PC-3 (cell line): ENCODE data around the gene CDC42BPB. TPM values are rescaled to one million over a fixed set of nuclear protein-coding genes. Genes with fewer than 3 reads are reported as not detected.

Experiments used
- ATAC-seq: fragments of 200-7000 bp; cut with Tn5 transposase; 2 replicates; pipeline ENCODE4 v1.9.1; 2020; ENCODE audit warnings: mild to moderate bottlenecking, moderate library complexity
- BruUV-seq: library from RNA; stranded (reverse); fragments of 400-500 nt; replicated peaks from 2 replicates; lab custom pipeline; 2021; lab: Mats Ljungman, UMichigan
- CTCF ChIA-PET: fragments of 300-600 bp; sonication (Branson Sonifier 250); formaldehyde crosslinking; loops from one replicate; lab custom pipeline; 2022; ENCODE audit warnings: antibody characterized with exemption; lab: Charles Lee
- POLR2A ChIA-PET: fragments of 300-600 bp; sonication (Branson Sonifier 250); formaldehyde crosslinking; loops from one replicate; lab custom pipeline; 2022; ENCODE audit warnings: antibody characterized with exemption; ENCODE audit not compliant: unreplicated experiment; lab: Charles Lee
- DNase-seq: peaks from one replicate; pipeline ENCODE4 v3.0.0-alpha.2; 2015
- H2AFZ ChIP-seq: fragments of 300-600 bp; sonication (generic); 2 replicates; pipeline ENCODE4 v1.6.0; 2016; ENCODE audit warnings: antibody characterized with exemption, low read length
- H3F3A ChIP-seq: fragments of 300-600 bp; sonication (generic); one replicate; pipeline ENCODE4 v1.6.0; 2017; ENCODE audit warnings: antibody characterized with exemption, low read length, control low read depth, mild to moderate bottlenecking; ENCODE audit not compliant: unreplicated experiment
- H3K27ac ChIP-seq: fragments of 300-600 bp; sonication (generic); 2 replicates; pipeline ENCODE4 v1.5.1; 2016; ENCODE audit warnings: mild to moderate bottlenecking, low read length
- H3K27me3 ChIP-seq: fragments of 300-600 bp; sonication (generic); 2 replicates; pipeline ENCODE4 v1.6.1; 2016; ENCODE audit warnings: low read length, mixed read lengths
- H3K36me3 ChIP-seq: fragments of 300-600 bp; sonication (generic); 2 replicates; pipeline ENCODE4 v1.6.1; 2016; ENCODE audit warnings: low read depth, mixed run types, low read length, mixed read lengths
- H3K4me1 ChIP-seq: fragments of 300-600 bp; sonication (generic); 2 replicates; pipeline ENCODE4 v1.5.1; 2016; ENCODE audit warnings: low read length; ENCODE audit not compliant: insufficient read depth
- H3K4me2 ChIP-seq: fragments of 300-600 bp; sonication (generic); 2 replicates; pipeline ENCODE4 v1.6.0; 2016; ENCODE audit warnings: low read length
- H3K4me3 ChIP-seq: fragments of 300-600 bp; sonication (generic); 2 replicates; pipeline ENCODE4 v1.5.1; 2016; ENCODE audit warnings: mild to moderate bottlenecking, low read length, mixed read lengths
- H3K79me2 ChIP-seq: fragments of 300-600 bp; sonication (generic); 2 replicates; pipeline ENCODE4 v1.6.1; 2017; ENCODE audit warnings: low read length, mixed read lengths
- H3K9ac ChIP-seq: fragments of 300-600 bp; sonication (generic); 2 replicates; pipeline ENCODE4 v1.6.0; 2016; ENCODE audit warnings: mild to moderate bottlenecking, low read length
- H3K9me2 ChIP-seq: fragments of 300-600 bp; sonication (generic); replicated peaks from 2 replicates; pipeline ENCODE4 v1.6.1; 2016; ENCODE audit warnings: mixed run types, low read length, mixed read lengths
- H3K9me3 ChIP-seq: fragments of 300-600 bp; sonication (generic); 2 replicates; pipeline ENCODE4 v1.6.1; 2016; ENCODE audit warnings: low read length, mixed read lengths
- H4K20me1 ChIP-seq: fragments of 300-600 bp; sonication (generic); 2 replicates; pipeline ENCODE4 v1.6.1; 2016; ENCODE audit warnings: low read length, mixed read lengths
- EZH2 ChIP-seq: fragments of 300-600 bp; sonication (generic); IDR thresholded peaks from one replicate; pipeline ENCODE4 v1.6.1; 2017; ENCODE audit warnings: antibody characterized with exemption, mild to moderate bottlenecking, low read length; ENCODE audit not compliant: unreplicated experiment
- EZH2phosphoT487 ChIP-seq: fragments of 300-600 bp; sonication (generic); IDR thresholded peaks from 2 replicates; pipeline ENCODE4 v1.6.1; 2018; ENCODE audit warnings: mild to moderate bottlenecking, antibody characterized with exemption, low read length, borderline replicate concordance
- intact Hi-C: fragments of 100-400 bp; cut with micrococcal nuclease; formaldehyde crosslinking; loops from 2 replicates; pipeline ENCODE4 v1.9.0; 2023
- total RNA-seq: library from RNA; depleted of rRNA; stranded (reverse); fragments of >200 nt; gene quantifications from 2 replicates; pipeline ENCODE4 v1.2.3, GENCODE V29; 2014
- TF ChIP-seq, protein P1 (sequence below): fragments of 300-600 bp; sonication (generic); conservative IDR thresholded peaks from 2 replicates; pipeline ENCODE4 v1.5.1; 2017; ENCODE audit warnings: antibody characterized with exemption, low read depth, mild to moderate bottlenecking, low read length

Gene CDC42BPB
- total RNA-seq, 1 experiment from 2014 or later = 73.0 TPM

DNA sequence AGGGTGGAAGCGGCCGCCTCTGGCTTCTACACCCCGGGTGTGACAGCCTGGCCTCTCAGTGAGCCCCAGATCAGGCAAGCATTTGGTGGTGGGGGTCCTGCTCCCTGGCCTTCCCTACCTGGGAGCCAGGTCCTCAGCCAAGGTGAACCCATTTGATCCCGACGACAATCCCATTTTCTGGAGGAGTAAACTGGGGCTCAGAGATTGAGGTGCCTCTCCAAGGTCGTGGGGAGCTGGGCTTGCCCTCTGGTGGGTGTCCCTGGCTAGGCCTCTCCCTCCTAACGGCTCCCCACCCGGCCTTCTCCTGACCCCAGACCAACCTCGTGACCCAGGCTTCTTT, 34.5 kb upstream of the CDC42BPB start:
- POLR2A ChIA-PET = no interaction called here
- no peaks in the 10 kb centered on the region for H3K9me2 ChIP-seq
- intact Hi-C loops = no loop called here

DNA sequence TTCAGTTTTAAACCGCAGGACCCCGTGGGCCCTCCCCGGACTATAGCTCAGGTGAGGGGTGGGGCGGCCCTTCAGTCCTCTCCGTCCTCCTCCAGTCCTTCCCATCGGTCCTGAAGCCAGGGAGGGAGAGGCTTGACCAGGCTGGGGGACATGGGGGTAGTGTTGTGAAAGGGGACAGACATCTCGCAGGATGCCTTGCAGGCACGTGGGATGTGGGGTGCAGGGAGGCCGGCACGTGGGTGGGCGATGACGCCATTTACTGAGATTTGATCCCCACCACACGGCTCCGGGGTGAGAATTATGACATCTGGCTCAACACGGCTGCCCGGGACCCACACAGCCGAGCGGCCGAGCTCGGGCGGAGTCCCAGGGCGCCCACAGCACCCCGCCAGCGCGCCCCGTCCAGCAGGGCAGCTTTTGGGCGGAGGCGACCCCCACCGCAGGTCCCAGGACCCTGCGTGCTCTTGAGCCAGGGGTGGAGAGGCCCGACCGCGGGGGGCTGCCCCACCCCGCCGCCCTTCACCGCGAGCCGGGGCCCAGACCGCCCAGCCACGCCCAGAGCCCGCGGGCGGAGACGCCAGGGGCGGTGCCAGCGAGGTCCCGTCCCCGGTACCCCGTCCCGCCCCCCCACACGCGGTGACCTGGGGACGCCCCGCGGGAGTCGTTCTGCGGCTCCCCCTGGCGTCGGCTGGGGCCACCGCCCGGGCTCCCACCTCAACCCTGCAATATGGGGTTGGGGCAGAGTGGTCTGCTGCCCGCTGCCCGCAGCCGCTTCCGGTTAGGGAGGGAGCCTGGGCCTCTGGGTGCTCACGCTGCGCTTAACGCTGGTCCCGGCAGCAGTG, 33.9 kb upstream of the CDC42BPB start:
- intact Hi-C loops = no loop called here
- Histone ChIP-seq H3K36me3 (no peaks in the 10 kb centered on the region), H3K4me3 (peak overlapping the region; percentile 61), H3K4me1 (no peaks in the 10 kb centered on the region; the same call in 1 of the 2 replicates), H3K4me2 (peak overlapping the region; percentile 79), H3K27me3 (no peaks in the 10 kb centered on the region), H3K9me3 (no peaks in the 10 kb centered on the region), H3K79me2 (no peaks in the 10 kb centered on the region), H3K9me2 (no peaks in the 10 kb centered on the region), H4K20me1 (no peaks in the 10 kb centered on the region), H3F3A (no peaks in the 10 kb centered on the region), H3K9ac (peak overlapping the region; percentile 40), H2AFZ (peak overlapping the region; percentile 83), H3K27ac (no peak overlapping the region)
- BruUV-seq = no TSS peak
- POLR2A ChIA-PET = no interaction called here
- ATAC-seq (peak; percentile 72), DNase-seq (peak; percentile 56)
- CTCF ChIA-PET = no interaction called here
- TF ChIP-seq EZH2phosphoT487 = no peak
- no peak for TF ChIP-seq EZH2
- TF ChIP-seq, protein P1, sequence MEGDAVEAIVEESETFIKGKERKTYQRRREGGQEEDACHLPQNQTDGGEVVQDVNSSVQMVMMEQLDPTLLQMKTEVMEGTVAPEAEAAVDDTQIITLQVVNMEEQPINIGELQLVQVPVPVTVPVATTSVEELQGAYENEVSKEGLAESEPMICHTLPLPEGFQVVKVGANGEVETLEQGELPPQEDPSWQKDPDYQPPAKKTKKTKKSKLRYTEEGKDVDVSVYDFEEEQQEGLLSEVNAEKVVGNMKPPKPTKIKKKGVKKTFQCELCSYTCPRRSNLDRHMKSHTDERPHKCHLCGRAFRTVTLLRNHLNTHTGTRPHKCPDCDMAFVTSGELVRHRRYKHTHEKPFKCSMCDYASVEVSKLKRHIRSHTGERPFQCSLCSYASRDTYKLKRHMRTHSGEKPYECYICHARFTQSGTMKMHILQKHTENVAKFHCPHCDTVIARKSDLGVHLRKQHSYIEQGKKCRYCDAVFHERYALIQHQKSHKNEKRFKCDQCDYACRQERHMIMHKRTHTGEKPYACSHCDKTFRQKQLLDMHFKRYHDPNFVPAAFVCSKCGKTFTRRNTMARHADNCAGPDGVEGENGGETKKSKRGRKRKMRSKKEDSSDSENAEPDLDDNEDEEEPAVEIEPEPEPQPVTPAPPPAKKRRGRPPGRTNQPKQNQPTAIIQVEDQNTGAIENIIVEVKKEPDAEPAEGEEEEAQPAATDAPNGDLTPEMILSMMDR = peak; percentile 51

More for the DNA sequence above, 34.5 kb upstream of the CDC42BPB start:
- no peaks in the 10 kb centered on the region; the same call in 1 of the 2 replicates for H3K4me1 ChIP-seq
- H3K27me3 ChIP-seq = no peaks in the 10 kb centered on the region
- peak overlapping the region; percentile 79 for H3K4me2 ChIP-seq
- H3K9me3 ChIP-seq = no peaks in the 10 kb centered on the region
- H3K79me2 ChIP-seq = no peaks in the 10 kb centered on the region
- CTCF ChIA-PET = no interaction called here
- BruUV-seq = no TSS peak
- no peaks in the 10 kb centered on the region for H4K20me1 ChIP-seq
- H3K9ac ChIP-seq = no peak overlapping the region
- peak overlapping the region; percentile 83 for H2AFZ ChIP-seq
- no peak overlapping the region for H3K27ac ChIP-seq
- no peaks in the 10 kb centered on the region for H3K36me3 ChIP-seq
- no peak for ATAC-seq
- H3F3A ChIP-seq = no peaks in the 10 kb centered on the region
- DNase-seq = no peak
- TF ChIP-seq EZH2 (no peak), EZH2phosphoT487 (no peak)
- TF ChIP-seq, protein P1 = 0 out of 2 replicates have a peak, but pooled peaks have one; percentile 7
- H3K4me3 ChIP-seq = peak overlapping the region; percentile 61

DNA sequence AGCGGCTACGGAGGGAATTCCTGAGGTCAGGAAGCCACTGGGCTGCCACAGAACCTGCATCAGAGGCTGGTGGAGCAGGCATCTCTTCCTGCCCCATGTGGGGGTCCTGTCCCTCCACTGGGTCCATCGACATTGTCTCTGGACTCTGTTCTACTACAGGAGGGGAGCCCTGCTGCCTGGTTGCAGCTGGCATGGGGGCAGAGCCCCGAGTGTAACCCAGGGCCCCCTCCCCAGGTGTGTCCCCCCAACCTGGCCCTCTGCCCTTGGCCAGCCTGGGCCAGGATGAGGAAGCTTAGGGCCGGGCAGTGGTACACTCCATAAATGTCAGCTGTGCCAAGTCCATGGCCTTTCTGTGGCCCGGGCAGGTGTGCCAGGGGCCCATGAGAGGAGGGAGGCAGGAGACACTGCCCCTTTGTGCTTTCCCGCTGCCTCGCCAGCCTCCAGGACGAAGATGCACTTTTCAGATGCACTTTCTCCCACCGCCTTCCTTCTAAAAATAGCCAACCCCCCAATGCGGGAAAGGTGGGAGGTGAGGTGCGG, 33.2 kb upstream of the CDC42BPB start:
- CTCF ChIA-PET = no interaction called here
- Histone ChIP-seq H3K27ac (no peak overlapping the region), H3F3A (no peaks in the 10 kb centered on the region), H3K79me2 (no peaks in the 10 kb centered on the region), H3K4me2 (peak overlapping the region; percentile 79), H3K4me1 (no peaks in the 10 kb centered on the region; the same call in 1 of the 2 replicates), H3K9ac (no peak overlapping the region), H4K20me1 (no peaks in the 10 kb centered on the region), H3K9me3 (no peaks in the 10 kb centered on the region), H3K36me3 (no peaks in the 10 kb centered on the region), H3K4me3 (no peak overlapping the region), H3K27me3 (no peaks in the 10 kb centered on the region), H3K9me2 (no peaks in the 10 kb centered on the region), H2AFZ (no peak overlapping the region)
- TF ChIP-seq, protein P1 = no peak
- TF ChIP-seq EZH2phosphoT487 (no peak), EZH2 (no peak)
- intact Hi-C loops = no loop called here
- POLR2A ChIA-PET = no interaction called here
- ATAC-seq (no peak), DNase-seq (no peak)
- no TSS peak for BruUV-seq
